Measurements from ENCODE around the gene EXOC3.

EXOC3 gene

DNA sequence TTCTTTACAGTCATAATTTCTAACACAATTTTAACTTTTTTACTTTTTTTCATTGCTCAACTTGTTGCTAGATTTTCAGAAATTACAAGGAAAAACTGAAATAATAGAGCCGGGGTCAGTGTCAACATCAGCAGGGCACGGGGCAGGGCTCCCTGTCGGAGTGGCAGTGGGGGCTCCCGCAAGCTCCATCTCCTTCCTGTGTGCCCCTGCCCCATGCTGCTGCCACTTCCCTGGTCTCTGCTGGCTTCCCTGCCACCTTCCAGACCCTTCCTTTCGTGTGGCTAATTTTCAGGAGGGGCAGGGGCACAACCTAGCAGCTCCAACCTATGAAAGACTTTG, 1.0 kb upstream of the EXOC3 start:
- TF ChIP-seq, protein P1, sequence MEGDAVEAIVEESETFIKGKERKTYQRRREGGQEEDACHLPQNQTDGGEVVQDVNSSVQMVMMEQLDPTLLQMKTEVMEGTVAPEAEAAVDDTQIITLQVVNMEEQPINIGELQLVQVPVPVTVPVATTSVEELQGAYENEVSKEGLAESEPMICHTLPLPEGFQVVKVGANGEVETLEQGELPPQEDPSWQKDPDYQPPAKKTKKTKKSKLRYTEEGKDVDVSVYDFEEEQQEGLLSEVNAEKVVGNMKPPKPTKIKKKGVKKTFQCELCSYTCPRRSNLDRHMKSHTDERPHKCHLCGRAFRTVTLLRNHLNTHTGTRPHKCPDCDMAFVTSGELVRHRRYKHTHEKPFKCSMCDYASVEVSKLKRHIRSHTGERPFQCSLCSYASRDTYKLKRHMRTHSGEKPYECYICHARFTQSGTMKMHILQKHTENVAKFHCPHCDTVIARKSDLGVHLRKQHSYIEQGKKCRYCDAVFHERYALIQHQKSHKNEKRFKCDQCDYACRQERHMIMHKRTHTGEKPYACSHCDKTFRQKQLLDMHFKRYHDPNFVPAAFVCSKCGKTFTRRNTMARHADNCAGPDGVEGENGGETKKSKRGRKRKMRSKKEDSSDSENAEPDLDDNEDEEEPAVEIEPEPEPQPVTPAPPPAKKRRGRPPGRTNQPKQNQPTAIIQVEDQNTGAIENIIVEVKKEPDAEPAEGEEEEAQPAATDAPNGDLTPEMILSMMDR (IDR thresholded peaks at IDR 0.05), result no peak
- Histone ChIP-seq H3K4me3 (peak overlapping the region; percentile 75 to 99), H3K36me3 (peaks cover under 1 to 13% (median 6%) of the 10 kb centered on the region in 3 donors), H3K27me3 (peaks cover 0 to 13% of the 10 kb centered on the region in 2 donors), H3K4me1 (peaks cover 0 to 23% (median 17%) of the 10 kb centered on the region in 4 donors), H3K27ac (no peak overlapping the region), H3K9me3 (no peaks in the 10 kb centered on the region)
- intact Hi-C loops (cut with DNase I; ENCODE audit: low total_unique reads), result no loop called here
- DNase-seq, result no peak

DNA sequence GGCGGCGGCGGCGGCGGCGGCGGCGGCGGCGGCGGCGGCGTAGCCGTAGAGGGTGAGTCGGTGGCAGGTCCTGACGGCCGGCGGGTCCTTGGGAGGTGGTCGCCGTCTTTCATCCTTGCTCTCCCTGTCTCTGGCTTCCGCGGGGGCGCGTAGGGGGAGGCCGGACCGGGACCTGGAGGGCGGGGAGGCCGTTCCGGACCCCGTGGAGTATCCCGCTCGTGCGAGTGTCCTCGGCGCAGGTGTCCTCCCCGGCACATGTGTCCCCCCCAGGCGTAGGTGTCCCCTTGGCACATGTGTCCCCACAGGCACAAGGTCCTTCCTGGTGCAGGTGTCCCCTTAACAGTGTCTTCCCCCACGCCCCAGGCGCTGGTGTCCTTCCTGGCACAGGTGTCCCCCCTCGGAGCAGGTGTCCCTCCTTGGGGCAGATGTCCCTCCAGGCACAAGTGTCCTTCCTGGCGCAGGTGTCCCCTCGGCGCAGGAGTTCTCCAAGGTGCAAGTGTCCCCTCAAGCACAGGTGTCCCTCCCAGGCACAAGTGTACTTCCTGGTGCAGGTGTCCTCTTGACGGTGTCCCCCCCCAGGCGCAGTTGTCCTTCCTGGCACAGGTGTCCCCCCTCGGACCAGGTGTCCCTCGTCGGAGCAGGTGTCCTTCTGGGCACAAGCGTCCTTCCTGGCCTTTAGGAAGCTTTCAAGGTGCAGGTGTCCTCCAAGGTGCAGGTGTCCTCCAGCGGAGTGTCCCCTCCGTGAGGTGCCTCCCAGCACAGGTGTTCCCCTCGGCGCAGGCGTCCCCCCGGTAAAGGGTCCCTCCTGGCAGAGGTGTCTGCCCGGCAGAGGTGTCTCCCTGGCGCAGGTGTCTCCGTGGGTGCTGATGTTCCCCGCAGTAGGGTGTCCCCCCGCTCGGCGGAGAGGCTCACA, 519 bp downstream of the EXOC3 start:
- H3K36me3 ChIP-seq, result peaks cover 14 to 29% (median 22%) of the 10 kb centered on the region in 3 donors
- H3K4me3 ChIP-seq, result peak overlapping the region; percentile 75 to 99
- H3K4me1 ChIP-seq, result peaks cover 0 to 26% (median 17%) of the 10 kb centered on the region in 4 donors
- H3K27ac ChIP-seq, result peak overlapping the region; percentile 78 to 94
- H3K27me3 ChIP-seq, result peaks cover 0 to under 1% of the 10 kb centered on the region in 2 donors
- H3K9me3 ChIP-seq, result no peaks in the 10 kb centered on the region
- DNase-seq, result peak; percentile 18 to 68
- intact Hi-C loops (cut with DNase I; ENCODE audit: low total_unique reads), result no loop called here
- TF ChIP-seq, protein P1 (IDR thresholded peaks at IDR 0.05), result no peak

- peaks cover 22 to 36% (median 29%) of the 10 kb centered on the region in 3 donors for H3K36me3 ChIP-seq
Observed at GRCh38 chr5:444226-444625, 1.2 kb downstream of the EXOC3 start.

GRCh38 chr5:445591-445990, 2.6 kb downstream of the EXOC3 start:
- intact Hi-C loops (cut with DNase I; ENCODE audit: low total_unique reads), result no loop called here
- Histone ChIP-seq H3K9me3 (no peaks in the 10 kb centered on the region), H3K27ac (no peak overlapping the region), H3K27me3 (no peaks in the 10 kb centered on the region), H3K4me3 (no peak overlapping the region), H3K4me1 (peaks cover 0 to 26% (median 17%) of the 10 kb centered on the region in 4 donors), H3K36me3 (peaks cover 35 to 50% (median 41%) of the 10 kb centered on the region in 3 donors)
- TF ChIP-seq, protein P1 (IDR thresholded peaks at IDR 0.05), result no peak
- peak; percentile 0 to 43 for DNase-seq

More at GRCh38 chr5:444226-444625, 1.2 kb downstream of the EXOC3 start:
- Histone ChIP-seq H3K9me3 (no peaks in the 10 kb centered on the region), H3K27me3 (no peaks in the 10 kb centered on the region), H3K4me1 (peaks cover 0 to 26% (median 17%) of the 10 kb centered on the region in 4 donors), H3K4me3 (peak overlapping the region; percentile 75 to 99), H3K27ac (no peak overlapping the region)
- TF ChIP-seq, protein P1 (IDR thresholded peaks at IDR 0.05), result no peak
- intact Hi-C loops (cut with DNase I; ENCODE audit: low total_unique reads), result no loop called here
- DNase-seq, result peak; percentile 3 to 35

DNA sequence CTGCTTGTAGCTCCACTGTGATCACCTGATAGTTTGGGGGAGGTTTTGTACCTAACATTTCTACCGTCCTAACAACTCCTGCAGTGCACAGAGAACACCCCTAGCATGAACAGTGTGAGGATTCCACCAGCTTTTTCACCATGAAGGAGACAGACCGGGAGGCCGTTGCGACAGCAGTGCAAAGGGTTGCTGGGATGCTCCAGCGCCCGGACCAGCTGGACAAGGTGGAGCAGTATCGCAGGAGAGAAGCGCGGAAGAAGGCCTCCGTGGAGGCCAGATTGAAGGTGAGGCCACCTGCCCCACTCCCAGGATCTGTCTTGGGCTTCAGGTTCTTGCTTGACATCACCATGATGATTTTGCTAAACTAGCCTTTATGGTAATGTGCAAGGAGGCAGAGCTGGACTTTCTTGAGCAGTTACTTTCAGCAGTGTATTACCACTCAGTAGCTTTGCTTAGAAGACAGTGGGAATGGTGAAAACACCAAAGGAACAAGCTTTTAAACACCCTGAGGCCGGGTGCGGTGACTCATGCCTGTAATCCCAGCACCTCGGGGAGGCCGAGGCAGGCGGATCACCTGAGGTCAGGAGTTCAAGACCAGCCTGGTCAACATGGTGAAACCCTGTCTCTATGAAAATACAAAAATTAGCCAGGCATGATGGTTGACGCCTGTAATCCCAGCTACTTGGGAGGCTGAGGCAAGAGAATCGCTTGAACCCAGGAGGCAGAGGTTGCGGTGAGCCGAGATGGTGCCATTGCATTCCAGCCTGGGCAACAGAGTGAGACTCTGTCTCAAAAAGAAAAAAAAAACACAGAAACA, 3.3 kb downstream of the EXOC3 start:
- H3K4me3 ChIP-seq, result no peak overlapping the region
- peaks cover 0 to 26% (median 17%) of the 10 kb centered on the region in 4 donors for H3K4me1 ChIP-seq
- intact Hi-C loops (cut with DNase I; ENCODE audit: low total_unique reads), result no loop called here

More for the DNA sequence above, 3.3 kb downstream of the EXOC3 start:
- DNase-seq, result peak; percentile 7 to 39
- peaks cover 42 to 51% (median 48%) of the 10 kb centered on the region in 3 donors for H3K36me3 ChIP-seq
- H3K27ac ChIP-seq, result no peak overlapping the region
- H3K27me3 ChIP-seq, result no peaks in the 10 kb centered on the region
- no peaks in the 10 kb centered on the region for H3K9me3 ChIP-seq
- TF ChIP-seq, protein P1 (IDR thresholded peaks at IDR 0.05), result no peak
